ENCODE results near the gene SLC28A1.
"Not testable (repeated sequence)": the region's sequence is repeated elsewhere in the genome, so short reads cannot be mapped to it uniquely, and the experiment has no call there.

The SLC28A1 gene

DNA sequence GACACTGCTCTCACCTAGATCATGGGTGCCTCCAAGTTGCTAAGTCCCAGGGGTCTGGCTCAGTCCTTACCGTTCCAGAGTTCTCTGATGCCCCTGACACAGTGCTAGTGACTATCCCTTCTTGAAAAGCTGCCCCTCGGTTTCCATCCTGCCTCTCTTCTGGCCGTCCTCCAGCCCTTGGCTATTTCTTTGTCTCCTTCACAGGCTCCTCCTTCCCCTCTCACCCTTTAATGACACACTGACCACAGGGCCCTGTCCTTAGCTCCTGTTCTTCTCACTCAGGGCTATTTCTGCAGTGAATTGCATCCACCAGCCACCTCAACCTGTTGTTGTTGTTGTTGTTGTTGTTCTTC is 31.1 kb downstream of the SLC28A1 start:
- Histone ChIP-seq H3K4me3 (ENCODE audit: low read depth, low read length) (no peak overlapping the region), H3K36me3 (ENCODE audit: control insufficient read depth, insufficient read depth, low read length) (no peaks in the 10 kb centered on the region), H3K9me3 (ENCODE audit: control insufficient read depth, insufficient read depth, low read length) (no peaks in the 10 kb centered on the region), H3K27me3 (ENCODE audit: control insufficient read depth, insufficient read depth, low read length) (no peaks in the 10 kb centered on the region), H3K4me1 (ENCODE audit: control insufficient read depth, insufficient read depth, low read length) (no peaks in the 10 kb centered on the region), H3K9ac (ENCODE audit: low read depth, low read length) (no peak overlapping the region)

DNA sequence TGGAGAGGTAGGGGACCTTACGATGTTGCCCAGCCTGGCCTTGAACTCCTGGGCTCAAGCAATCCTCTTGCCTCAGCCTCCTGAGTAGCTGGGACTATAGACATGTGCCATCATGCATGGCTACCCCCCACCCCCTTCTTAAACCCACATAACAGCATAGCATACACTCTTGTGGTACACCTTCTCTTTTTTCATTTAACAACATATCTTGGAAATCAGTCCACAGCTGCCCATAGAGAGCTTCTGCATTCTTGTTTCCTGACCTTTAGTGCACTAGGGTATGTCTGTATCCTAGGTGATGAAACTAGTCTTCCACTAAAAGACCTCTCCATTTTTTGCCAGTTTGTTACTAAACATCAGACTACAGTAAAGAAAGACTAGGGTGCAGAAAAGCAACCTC is 33.0 kb downstream of the SLC28A1 start:
- Histone ChIP-seq H3K27me3 (ENCODE audit: control insufficient read depth, insufficient read depth, low read length) (no peaks in the 10 kb centered on the region), H3K4me1 (ENCODE audit: control insufficient read depth, insufficient read depth, low read length) (no peaks in the 10 kb centered on the region), H3K9me3 (ENCODE audit: control insufficient read depth, insufficient read depth, low read length) (no peaks in the 10 kb centered on the region), H3K4me3 (ENCODE audit: low read depth, low read length) (no peak overlapping the region), H3K36me3 (ENCODE audit: control insufficient read depth, insufficient read depth, low read length) (no peaks in the 10 kb centered on the region), H3K9ac (ENCODE audit: low read depth, low read length) (no peak overlapping the region)

DNA sequence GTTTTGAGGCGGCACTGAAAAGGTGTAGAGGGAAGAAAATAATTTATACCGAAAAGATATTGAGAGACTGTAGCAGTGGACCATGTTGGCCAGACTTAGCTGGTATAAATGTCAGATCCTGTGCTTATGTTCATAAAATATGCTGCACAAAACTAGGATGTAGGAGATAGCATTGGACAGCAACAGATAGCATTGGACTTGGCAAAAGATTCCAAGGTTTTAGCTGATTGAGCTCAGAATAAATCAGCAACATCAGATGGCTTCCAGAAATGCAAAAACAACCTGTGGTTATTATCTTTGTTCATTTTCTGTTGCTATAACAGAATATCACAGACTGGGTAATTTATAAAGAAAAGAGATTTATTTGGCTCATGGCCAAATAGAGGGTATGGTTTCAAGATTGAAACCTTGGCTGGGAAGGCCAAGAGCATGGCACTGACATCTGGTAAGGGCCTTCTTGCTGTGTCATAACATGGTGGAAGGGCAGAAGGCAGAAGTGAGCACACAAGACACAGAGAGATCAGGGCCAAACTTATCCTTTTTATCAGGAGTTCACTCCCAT is 34.7 kb downstream of the SLC28A1 start:
- Histone ChIP-seq H3K4me1 (ENCODE audit: control insufficient read depth, insufficient read depth, low read length) (no peaks in the 10 kb centered on the region), H3K36me3 (ENCODE audit: control insufficient read depth, insufficient read depth, low read length) (no peaks in the 10 kb centered on the region), H3K4me3 (ENCODE audit: low read depth, low read length) (no peak overlapping the region), H3K27me3 (ENCODE audit: control insufficient read depth, insufficient read depth, low read length) (no peaks in the 10 kb centered on the region), H3K9me3 (ENCODE audit: control insufficient read depth, insufficient read depth, low read length) (no peaks in the 10 kb centered on the region), H3K9ac (ENCODE audit: low read depth, low read length) (no peak overlapping the region)

DNA sequence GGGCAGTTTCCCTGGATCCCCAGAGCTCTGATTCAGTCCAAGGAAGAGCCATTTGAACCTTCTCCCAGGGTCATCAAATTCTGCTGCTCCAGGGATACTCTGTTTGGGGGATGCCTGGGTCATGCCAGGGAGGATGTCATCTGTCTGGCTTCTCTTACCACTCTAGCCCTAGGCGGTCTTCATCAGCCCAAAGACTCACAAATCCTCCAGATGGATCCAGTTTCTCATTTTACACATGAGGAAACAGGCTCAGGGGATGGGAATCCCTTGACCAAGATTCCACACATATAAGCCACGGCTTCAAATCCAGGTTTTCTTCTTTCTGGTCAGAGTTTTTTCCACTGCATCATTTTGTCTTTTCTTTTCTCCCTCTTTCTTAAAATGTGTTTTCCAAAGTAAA is 36.7 kb downstream of the SLC28A1 start:
- Histone ChIP-seq H3K36me3 (ENCODE audit: control insufficient read depth, insufficient read depth, low read length) (no peaks in the 10 kb centered on the region), H3K9me3 (ENCODE audit: control insufficient read depth, insufficient read depth, low read length) (no peaks in the 10 kb centered on the region), H3K4me3 (ENCODE audit: low read depth, low read length) (no peak overlapping the region), H3K9ac (ENCODE audit: low read depth, low read length) (no peak overlapping the region), H3K27me3 (ENCODE audit: control insufficient read depth, insufficient read depth, low read length) (no peaks in the 10 kb centered on the region), H3K4me1 (ENCODE audit: control insufficient read depth, insufficient read depth, low read length) (no peaks in the 10 kb centered on the region)

DNA sequence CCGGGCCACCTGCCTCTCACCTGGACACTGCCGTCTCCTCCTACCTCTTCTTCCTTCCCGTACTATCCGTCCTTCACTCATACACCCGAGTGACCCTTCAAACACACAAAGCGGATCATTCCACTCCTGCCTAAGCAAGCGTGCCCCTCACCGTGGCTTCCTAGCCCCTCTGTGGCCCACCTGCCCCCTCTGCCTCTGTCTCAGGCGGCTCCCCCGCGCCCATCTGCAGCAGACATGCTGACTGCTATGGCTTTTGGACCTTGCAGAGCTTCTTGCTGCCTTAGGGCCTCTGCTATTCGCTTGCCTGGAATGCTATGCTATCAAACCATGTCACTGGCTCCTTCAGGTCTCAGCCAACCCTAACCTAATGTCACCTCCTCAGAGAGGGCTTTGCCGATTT is 38.1 kb downstream of the SLC28A1 start:
- H3K36me3 ChIP-seq (ENCODE audit: control insufficient read depth, insufficient read depth, low read length) = no peaks in the 10 kb centered on the region
- no peaks in the 10 kb centered on the region for H3K9me3 ChIP-seq (ENCODE audit: control insufficient read depth, insufficient read depth, low read length)
- peaks cover 2% of the 10 kb centered on the region for H3K4me1 ChIP-seq (ENCODE audit: control insufficient read depth, insufficient read depth, low read length)
- no peak overlapping the region for H3K4me3 ChIP-seq (ENCODE audit: low read depth, low read length)
- H3K9ac ChIP-seq (ENCODE audit: low read depth, low read length) = no peak overlapping the region
- H3K27me3 ChIP-seq (ENCODE audit: control insufficient read depth, insufficient read depth, low read length) = no peaks in the 10 kb centered on the region

DNA sequence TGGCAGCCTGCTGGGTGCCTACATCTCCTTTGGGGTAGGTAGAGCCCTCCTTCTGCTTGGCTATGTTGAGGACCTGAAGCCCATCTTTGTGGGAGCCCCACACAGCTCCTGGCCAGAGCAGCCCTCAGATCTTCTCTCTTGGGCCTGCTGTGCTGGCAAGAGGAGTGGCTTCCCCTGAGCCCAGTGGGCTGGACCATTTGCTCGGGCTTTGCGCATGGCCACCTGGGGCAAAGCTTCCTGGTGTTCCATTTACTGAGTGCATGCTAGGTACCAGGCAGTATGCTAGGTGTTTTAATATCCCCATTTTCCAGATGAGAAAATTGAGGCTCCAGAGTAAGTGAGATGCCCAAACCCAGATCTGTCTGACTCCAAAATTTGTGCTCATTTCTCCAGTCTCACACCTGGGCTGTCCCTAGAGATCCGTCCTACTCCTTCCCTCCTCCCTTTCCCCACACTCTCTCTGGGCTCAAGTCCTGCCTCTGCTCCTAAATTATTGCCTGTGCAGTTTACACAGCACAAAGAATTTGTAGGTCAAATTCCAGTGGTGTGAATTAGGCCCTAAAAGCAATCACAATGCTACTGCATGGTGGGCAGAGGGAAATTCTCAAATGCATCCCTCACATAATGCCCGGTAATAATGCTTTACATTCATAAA is 39.7 kb downstream of the SLC28A1 start:
- peaks cover 6% of the 10 kb centered on the region for H3K4me1 ChIP-seq (ENCODE audit: control insufficient read depth, insufficient read depth, low read length)
- no peak overlapping the region for H3K4me3 ChIP-seq (ENCODE audit: low read depth, low read length)
- H3K27me3 ChIP-seq (ENCODE audit: control insufficient read depth, insufficient read depth, low read length) = no peaks in the 10 kb centered on the region
- no peaks in the 10 kb centered on the region for H3K36me3 ChIP-seq (ENCODE audit: control insufficient read depth, insufficient read depth, low read length)
- no peak overlapping the region for H3K9ac ChIP-seq (ENCODE audit: low read depth, low read length)
- H3K9me3 ChIP-seq (ENCODE audit: control insufficient read depth, insufficient read depth, low read length) = no peaks in the 10 kb centered on the region

DNA sequence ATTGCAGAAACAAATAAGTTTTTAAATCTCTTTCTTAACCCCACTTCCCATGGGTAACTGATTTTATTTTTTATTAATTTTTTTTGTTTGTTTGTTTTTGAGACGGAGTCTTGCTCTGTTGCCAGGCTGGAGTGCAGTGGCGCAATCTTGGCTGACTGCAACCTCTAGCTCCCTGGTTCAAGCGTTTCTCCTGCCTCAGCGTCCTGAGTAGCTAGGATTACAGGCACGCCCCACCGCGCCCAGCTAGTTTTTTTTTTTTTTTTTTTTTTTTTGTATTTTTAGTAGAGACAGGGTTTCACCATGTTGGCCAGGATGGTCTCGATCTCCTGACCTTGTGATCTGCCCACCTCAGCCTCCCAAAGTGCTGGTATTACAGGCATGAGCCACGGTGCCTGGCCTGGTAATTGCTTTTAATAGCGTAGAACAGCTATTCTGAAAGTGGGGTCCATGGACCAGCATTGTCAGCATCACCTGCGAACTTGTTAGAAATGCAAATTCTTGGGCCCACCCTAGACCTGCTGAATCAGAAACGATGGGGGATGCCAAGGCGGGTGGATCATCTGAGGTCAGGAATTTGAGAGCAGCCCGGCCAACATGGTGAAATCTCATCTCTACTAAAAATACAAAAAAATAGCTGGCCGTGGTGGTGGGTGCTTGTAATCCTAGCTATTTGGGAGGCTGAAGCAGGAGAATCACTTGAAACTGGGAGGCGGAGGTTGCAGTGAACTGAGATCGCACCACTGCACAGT is 40.5 kb downstream of the SLC28A1 start:
- H3K4me3 ChIP-seq (ENCODE audit: low read depth, low read length); H3K4me1 ChIP-seq (ENCODE audit: control insufficient read depth, insufficient read depth, low read length); H3K36me3 ChIP-seq (ENCODE audit: control insufficient read depth, insufficient read depth, low read length); H3K9ac ChIP-seq (ENCODE audit: low read depth, low read length); H3K9me3 ChIP-seq (ENCODE audit: control insufficient read depth, insufficient read depth, low read length); H3K27me3 ChIP-seq (ENCODE audit: control insufficient read depth, insufficient read depth, low read length): not testable (repeated sequence)

DNA sequence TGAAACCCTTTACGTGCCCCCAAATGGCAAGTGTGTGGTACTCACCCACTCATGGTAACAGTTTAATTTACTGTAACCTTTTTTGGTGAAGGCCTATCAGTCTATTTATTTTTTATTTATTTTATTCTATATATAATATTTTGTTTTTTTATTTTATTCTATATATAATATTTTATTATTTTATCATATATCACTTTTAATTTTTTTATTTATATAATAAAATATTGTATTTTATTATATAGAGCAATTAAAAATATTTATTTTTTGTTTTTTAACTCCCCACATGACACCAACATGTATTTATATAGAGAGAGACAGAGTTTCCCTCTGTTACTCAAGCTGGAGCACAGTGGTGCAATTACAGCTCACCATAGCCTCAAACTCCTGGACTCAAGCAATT is 41.4 kb downstream of the SLC28A1 start:
- H3K9me3 ChIP-seq (ENCODE audit: control insufficient read depth, insufficient read depth, low read length) = no peaks in the 10 kb centered on the region
- H3K27me3 ChIP-seq (ENCODE audit: control insufficient read depth, insufficient read depth, low read length) = no peaks in the 10 kb centered on the region
- H3K4me3 ChIP-seq (ENCODE audit: low read depth, low read length) = no peak overlapping the region
- H3K9ac ChIP-seq (ENCODE audit: low read depth, low read length) = no peak overlapping the region
- H3K4me1 ChIP-seq (ENCODE audit: control insufficient read depth, insufficient read depth, low read length) = peaks cover 6% of the 10 kb centered on the region
- H3K36me3 ChIP-seq (ENCODE audit: control insufficient read depth, insufficient read depth, low read length) = no peaks in the 10 kb centered on the region

DNA sequence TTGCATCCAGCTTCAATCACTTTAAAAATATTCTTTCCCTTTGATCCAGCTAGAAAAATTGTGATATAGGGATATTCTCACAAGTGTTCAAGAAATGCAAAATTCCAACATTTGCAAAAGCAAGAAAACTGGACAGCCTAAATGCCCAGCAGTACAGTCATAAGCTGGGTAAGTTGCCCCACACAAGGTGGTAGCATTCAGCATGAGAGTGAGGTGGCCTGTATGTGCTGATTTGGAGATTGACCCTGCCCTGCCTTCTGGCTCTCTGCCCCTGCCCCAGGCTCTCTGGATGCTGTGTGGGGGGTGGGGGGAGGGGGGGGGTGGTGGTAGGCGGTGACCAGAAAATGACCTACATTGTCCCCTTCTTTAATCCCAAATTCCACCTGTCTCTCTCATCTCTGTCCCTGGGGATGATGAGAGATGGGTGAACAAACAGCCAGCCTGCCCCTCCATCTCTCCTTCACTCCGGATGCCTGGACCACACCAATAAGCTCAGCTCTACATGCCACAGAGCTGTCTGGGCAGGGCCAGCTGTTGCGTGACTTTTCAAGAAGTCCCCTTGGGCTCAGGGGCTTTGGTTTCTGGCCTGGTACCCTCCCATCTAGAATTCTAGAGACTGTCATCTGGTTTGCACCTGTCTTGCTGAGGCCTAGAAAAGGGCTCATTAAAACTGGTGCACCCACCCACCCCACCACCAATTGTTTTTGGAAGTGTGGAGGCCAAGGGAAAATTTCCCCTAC is 42.2 kb downstream of the SLC28A1 start:
- H3K4me1 ChIP-seq (ENCODE audit: control insufficient read depth, insufficient read depth, low read length) = peaks cover 6% of the 10 kb centered on the region
- H3K9ac ChIP-seq (ENCODE audit: low read depth, low read length) = no peak overlapping the region
- H3K36me3 ChIP-seq (ENCODE audit: control insufficient read depth, insufficient read depth, low read length) = no peaks in the 10 kb centered on the region
- no peaks in the 10 kb centered on the region for H3K27me3 ChIP-seq (ENCODE audit: control insufficient read depth, insufficient read depth, low read length)
- H3K4me3 ChIP-seq (ENCODE audit: low read depth, low read length) = no peak overlapping the region
- no peaks in the 10 kb centered on the region for H3K9me3 ChIP-seq (ENCODE audit: control insufficient read depth, insufficient read depth, low read length)

DNA sequence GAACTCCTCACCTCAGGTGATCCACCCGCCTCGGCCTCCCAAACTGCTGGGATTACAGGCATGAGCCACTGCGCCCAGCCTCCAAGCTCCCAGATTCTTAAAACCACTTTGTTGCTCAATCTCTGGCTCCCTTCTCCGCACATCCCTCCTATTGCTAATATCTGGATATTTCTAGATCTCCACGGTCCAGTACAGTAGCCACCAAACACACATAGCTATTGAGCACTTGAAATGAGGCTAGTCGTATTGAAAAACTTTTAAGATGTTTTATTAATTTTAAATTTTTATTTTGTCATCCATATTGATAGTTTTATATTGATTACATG is 44.3 kb downstream of the SLC28A1 start:
- Histone ChIP-seq H3K4me3 (ENCODE audit: low read depth, low read length) (no peak overlapping the region), H3K9me3 (ENCODE audit: control insufficient read depth, insufficient read depth, low read length) (no peaks in the 10 kb centered on the region), H3K9ac (ENCODE audit: low read depth, low read length) (no peak overlapping the region), H3K27me3 (ENCODE audit: control insufficient read depth, insufficient read depth, low read length) (no peaks in the 10 kb centered on the region), H3K4me1 (ENCODE audit: control insufficient read depth, insufficient read depth, low read length) (peaks cover 6% of the 10 kb centered on the region), H3K36me3 (ENCODE audit: control insufficient read depth, insufficient read depth, low read length) (no peaks in the 10 kb centered on the region)

DNA sequence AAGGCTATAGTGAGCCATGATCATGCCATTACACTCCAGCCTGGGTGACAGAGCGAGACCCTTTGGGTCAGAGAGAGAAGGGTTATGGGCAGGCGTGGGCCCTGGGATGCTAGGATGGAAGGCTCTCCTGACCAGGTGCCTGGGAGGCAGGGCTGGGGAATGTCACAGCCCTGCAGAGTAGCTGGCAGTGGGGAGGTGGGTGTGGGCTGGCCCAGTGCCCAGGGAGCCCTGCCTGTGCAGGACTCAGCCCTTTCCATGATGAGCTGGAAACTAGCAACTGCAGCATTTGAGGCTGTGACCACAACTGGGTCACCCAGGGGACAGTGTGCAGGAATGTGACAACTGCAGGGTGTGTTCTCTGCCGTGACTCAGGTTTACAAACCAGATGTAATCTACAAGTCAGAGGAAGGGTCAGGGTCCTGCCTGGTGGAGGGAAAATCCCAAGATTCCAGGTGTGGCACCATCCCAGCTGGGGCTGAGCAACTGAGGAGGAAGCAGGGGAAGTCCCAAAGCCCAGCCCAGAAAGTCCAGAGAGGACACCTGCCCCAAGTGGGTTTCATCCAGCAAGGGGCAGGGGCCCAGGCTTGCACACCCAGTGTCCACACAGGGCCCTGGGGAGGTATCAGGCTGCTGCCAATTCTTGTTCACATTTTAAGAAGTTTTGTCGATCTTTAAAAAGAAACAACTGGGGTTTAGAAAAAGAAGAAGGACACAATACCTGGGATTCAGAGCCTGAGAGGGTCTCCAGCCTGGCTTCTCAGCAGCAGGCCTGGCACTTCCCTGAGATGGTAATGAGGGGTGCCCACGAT is 45.5 kb downstream of the SLC28A1 start:
- H3K36me3 ChIP-seq (ENCODE audit: control insufficient read depth, insufficient read depth, low read length) = no peaks in the 10 kb centered on the region
- no peak overlapping the region for H3K9ac ChIP-seq (ENCODE audit: low read depth, low read length)
- H3K4me3 ChIP-seq (ENCODE audit: low read depth, low read length) = no peak overlapping the region
- H3K4me1 ChIP-seq (ENCODE audit: control insufficient read depth, insufficient read depth, low read length) = peaks cover 6% of the 10 kb centered on the region
- no peaks in the 10 kb centered on the region for H3K9me3 ChIP-seq (ENCODE audit: control insufficient read depth, insufficient read depth, low read length)
- H3K27me3 ChIP-seq (ENCODE audit: control insufficient read depth, insufficient read depth, low read length) = no peaks in the 10 kb centered on the region
